GM18517 (cell line): ENCODE measurements around the gene NOTCH3.

Source experiments
- ATAC-seq: cut with Tn5 transposase; IDR thresholded peaks from one replicate; pipeline ENCODE4 v1.9.1; 2021; ENCODE audit warnings: mild to moderate bottlenecking, moderate library complexity; ENCODE audit not compliant: unreplicated experiment

The NOTCH3 gene

GRCh38 chr19:15197275-15197941, 3.4 kb downstream of the NOTCH3 start:
- ATAC-seq, result no peak

GRCh38 chr19:15196360-15197005, 4.3 kb downstream of the NOTCH3 start:
- no peak for ATAC-seq

- no peak for ATAC-seq
Measured at GRCh38 chr19:15195371-15196334, 5.1 kb downstream of the NOTCH3 start.

- no peak for ATAC-seq
Measured at GRCh38 chr19:15194938-15195337, 5.9 kb downstream of the NOTCH3 start.

GRCh38 chr19:15191982-15192381, 8.8 kb downstream of the NOTCH3 start:
- ATAC-seq, result no peak

- ATAC-seq, result no peak
Measured at GRCh38 chr19:15191514-15191913, 9.3 kb downstream of the NOTCH3 start.

- ATAC-seq, result no peak
Measured at GRCh38 chr19:15188851-15189250, 11.9 kb downstream of the NOTCH3 start.

- no peak for ATAC-seq
Measured at GRCh38 chr19:15187026-15188007, 13.5 kb downstream of the NOTCH3 start.

- ATAC-seq, result no peak
Measured at GRCh38 chr19:15185188-15185587, 15.6 kb downstream of the NOTCH3 start.

- no peak for ATAC-seq
Measured at GRCh38 chr19:15184776-15185175, 16.0 kb downstream of the NOTCH3 start.

GRCh38 chr19:15181394-15181793, 19.4 kb downstream of the NOTCH3 start:
- ATAC-seq, result no peak

GRCh38 chr19:15180451-15181390, 20.1 kb downstream of the NOTCH3 start:
- ATAC-seq, result no peak

GRCh38 chr19:15178629-15179308, 22.0 kb downstream of the NOTCH3 start:
- no peak for ATAC-seq

GRCh38 chr19:15177269-15178116, 23.3 kb downstream of the NOTCH3 start:
- no peak for ATAC-seq

- ATAC-seq, result no peak
Measured at GRCh38 chr19:15175609-15176008, 25.2 kb downstream of the NOTCH3 start.

GRCh38 chr19:15173746-15174404, 26.9 kb downstream of the NOTCH3 start:
- no peak for ATAC-seq

GRCh38 chr19:15170345-15170744, 30.4 kb downstream of the NOTCH3 start:
- ATAC-seq, result no peak
